ENCODE results near the gene GALNT13. TPM values are rescaled to one million over a fixed set of nuclear protein-coding genes. Genes with fewer than 3 reads are reported as not detected.

The GALNT13 gene
- total and polyA plus RNA-seq, 2 of the 13 experiments (the other 11 are each of a cell fraction or from before 2014, with no cell fraction given): 1.3 to 5.0 TPM

- intact Hi-C loops (cut with micrococcal nuclease; ENCODE audit: unreplicated experiment) (no loop called here), in situ Hi-C loops (cut with HindIII; ENCODE audit: extremely low pct_ligation_motif_present, low pct_unique_long_range_greater_than_20kb) (no loop called here)
- no TSS peak for BruUV-seq (replicated peaks)
- H3K36me3 ChIP-seq (replicated peaks in 1 of 2; ENCODE audit: control insufficient read depth in 1 of 2, insufficient read depth in 2 of 2, low read length in 2 of 2): no peaks in the 10 kb centered on the region
- H2AFZ ChIP-seq (ENCODE audit: low read length): no peak overlapping the region
- H3K9ac ChIP-seq (ENCODE audit: insufficient read depth, low read depth, low read length): no peak overlapping the region
- ATAC-seq (no peak), DNase-seq (ENCODE audit: low spot score) (no peak), FAIRE-seq (no peak)
- H3K27me3 ChIP-seq (ENCODE audit: control insufficient read depth in 1 of 2, insufficient read depth in 2 of 2, low read length in 2 of 2): no peaks in the 10 kb centered on the region
- ChIA-PET CTCF (ENCODE audit: low intra/inter-chr PET ratio, low total read pairs) (no interaction called here), POLR2A (no interaction called here)
- H3K4me2 ChIP-seq (ENCODE audit: low read depth, low read length): no peak overlapping the region
- H3K79me2 ChIP-seq (ENCODE audit: insufficient read depth, low read length): no peaks in the 10 kb centered on the region
- 22% methylated on average over 3 of the region's 3 CpGs for WGBS (ENCODE audit: low lambda C conversion rate)
- TF ChIP-seq GTF3A (CRISPR knock-in tag; conservative IDR thresholded peaks at IDR 0.05) (no peak), CBX5 (CRISPR knock-in tag; IDR thresholded peaks at IDR 0.05; ENCODE audit: borderline replicate concordance) (no peak), ZBTB49 (CRISPR knock-in tag; IDR thresholded peaks at IDR 0.05; ENCODE audit: borderline replicate concordance) (no peak), AHDC1 (CRISPR knock-in tag; IDR thresholded peaks at IDR 0.05; ENCODE audit: borderline replicate concordance) (no peak)
- H3K4me1 ChIP-seq (ENCODE audit: insufficient read depth, low read length): no peaks in the 10 kb centered on the region
- no peak overlapping the region for H3K4me3 ChIP-seq (replicated peaks in 1 of 3; ENCODE audit: insufficient read depth in 1 of 3, low read depth in 2 of 3, low read length in 3 of 3)
- no peaks in the 10 kb centered on the region for H3K9me3 ChIP-seq (ENCODE audit: low read length)
- H4K20me1 ChIP-seq (ENCODE audit: insufficient read depth, low read length): no peaks in the 10 kb centered on the region
- H3K27ac ChIP-seq (ENCODE audit: extremely low read length, insufficient read depth, low read length): no peak overlapping the region
These were observed 479.2 kb downstream of the GALNT13 start for GRCh38 chr2:154350911-154351310.
